DND-41 (cell line): ENCODE measurements around the gene FIZ1.

Source experiments
- CTCF ChIP-seq: IDR thresholded peaks from 2 replicates; pipeline ENCODE4 v1.5.1; 2012; ENCODE audit warnings: borderline replicate concordance, low read length, moderate library complexity, mild to moderate bottlenecking; ENCODE audit not compliant: poor library complexity, severe bottlenecking; ENCODE audit errors: extremely low read depth
- EZH2 ChIP-seq: IDR thresholded peaks from 3 replicates; pipeline ENCODE4 v1.6.1; 2012; ENCODE audit warnings: borderline replicate concordance, low read depth, mild to moderate bottlenecking, moderate library complexity, low read length, inconsistent platforms; ENCODE audit not compliant: severe bottlenecking

GRCh38 chr19:55632463-55632834 lies 33.1 kb upstream of the FIZ1 start:
- peak; percentile 95 for TF ChIP-seq CTCF
- no peak for TF ChIP-seq EZH2
